Activated T-cell treated with anti-CD3 and anti-CD28 coated beads, Interleukin-2, amount 50 U/mL, for 72 hours (primary cell): ENCODE measurements around the gene SCRN3. TPM values are rescaled to one million over a fixed set of nuclear protein-coding genes. Genes with fewer than 3 reads are reported as not detected.

Experiments used
- ATAC-seq, 2 donors: fragments of 150-1000 bp; cut with Tn5 transposase; replicated peaks in 1 of 2; 2 replicates each; pipeline ENCODE4 v1.10.0; 2021; ENCODE audit warnings: moderate library complexity in 2 of 2, mild to moderate bottlenecking in 1 of 2
- DNase-seq, 2 donors: peaks; one replicate each; pipeline ENCODE4 v3.0.0; 2021 to 2022; ENCODE audit warnings: mixed read lengths in 1 of 2
- H3K27ac Mint-ChIP-seq: one replicate; pipeline ENCODE4 v1.8.0; 2022; ENCODE audit warnings: mild to moderate bottlenecking, moderate library complexity, mixed read lengths
- H3K27me3 Mint-ChIP-seq: one replicate; pipeline ENCODE4 v1.8.0; 2022; ENCODE audit warnings: low read depth, mixed read lengths
- H3K36me3 Mint-ChIP-seq, 2 donors: one replicate each; pipeline ENCODE4 v1.8.0; 2022; ENCODE audit warnings: mixed read lengths in 2 of 2, mild to moderate bottlenecking in 1 of 2; ENCODE audit not compliant: insufficient read depth in 2 of 2
- H3K4me1 Mint-ChIP-seq: one replicate; pipeline ENCODE4 v1.8.0; 2022; ENCODE audit warnings: low read depth, mixed read lengths
- H3K4me3 Mint-ChIP-seq, 2 donors: one replicate each; pipeline ENCODE4 v1.8.0; 2022; ENCODE audit warnings: mild to moderate bottlenecking in 2 of 2, mixed read lengths in 2 of 2, moderate library complexity in 2 of 2
- H3K9me3 Mint-ChIP-seq, 2 donors: one replicate each; pipeline ENCODE4 v1.8.0; 2022; ENCODE audit warnings: mixed read lengths in 2 of 2
- total RNA-seq, 2 donors: library from RNA; stranded (reverse); gene quantifications; one replicate each; pipeline ENCODE4 v1.2.3, GENCODE V29; 2022

The SCRN3 gene
- total RNA-seq, 2 donors from 2014 or later: 17.1 to 19.9 TPM

DNA sequence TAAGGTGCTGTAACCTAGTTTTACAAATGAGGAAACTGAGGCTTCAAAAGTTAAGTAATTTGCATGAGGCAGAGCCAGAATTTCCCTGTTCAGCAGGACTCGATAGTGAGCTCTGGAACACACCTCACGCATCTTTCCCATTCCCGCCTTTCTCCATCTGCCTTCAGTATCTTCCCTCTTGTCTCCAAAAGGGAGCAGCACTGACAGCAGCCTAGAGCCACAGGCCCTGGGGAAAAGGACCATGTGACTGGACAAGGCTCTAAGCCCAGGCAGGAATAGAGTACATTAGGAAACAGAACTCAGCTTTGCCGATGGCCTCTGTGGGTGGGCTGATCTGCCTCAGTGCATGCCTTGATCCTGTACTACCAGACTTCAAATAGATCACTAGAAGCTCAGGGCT lies 69.8 kb downstream of the SCRN3 start:
- H3K4me3 Mint-ChIP-seq: no peak overlapping the region
- H3K9me3 Mint-ChIP-seq: no peaks in the 10 kb centered on the region
- peaks cover 0 to 5% of the 10 kb centered on the region in 2 donors for H3K36me3 Mint-ChIP-seq
- DNase-seq: no peak
- no peaks in the 10 kb centered on the region for H3K4me1 Mint-ChIP-seq
- H3K27ac Mint-ChIP-seq: no peak overlapping the region
- H3K27me3 Mint-ChIP-seq: no peaks in the 10 kb centered on the region
- ATAC-seq: no peak

GRCh38 chr2:174473796-174474195 lies 78.3 kb downstream of the SCRN3 start:
- Mint-ChIP-seq H3K9me3 (no peaks in the 10 kb centered on the region), H3K27me3 (no peaks in the 10 kb centered on the region), H3K36me3 (no peaks in the 10 kb centered on the region), H3K4me3 (no peak overlapping the region), H3K4me1 (no peaks in the 10 kb centered on the region), H3K27ac (no peak overlapping the region)
- ATAC-seq (no peak), DNase-seq (no peak)

- no peak overlapping the region for H3K27ac Mint-ChIP-seq
These were observed 82.2 kb downstream of the SCRN3 start for GRCh38 chr2:174477759-174478158.

More at GRCh38 chr2:174477759-174478158, 82.2 kb downstream of the SCRN3 start:
- no peak overlapping the region for H3K4me3 Mint-ChIP-seq
- no peak for DNase-seq
- no peaks in the 10 kb centered on the region for H3K27me3 Mint-ChIP-seq
- H3K4me1 Mint-ChIP-seq: no peaks in the 10 kb centered on the region
- H3K9me3 Mint-ChIP-seq: no peaks in the 10 kb centered on the region
- no peak for ATAC-seq
- H3K36me3 Mint-ChIP-seq: peaks cover 3 to 6% of the 10 kb centered on the region in 2 donors

Other genes with a start within 250 kb of the SCRN3 start
- gene OLA1, start 147.2 kb upstream of the SCRN3 start, total RNA-seq: 100 to 1,000 TPM in 1 of 2 donors, 10 to 100 TPM in 1; 89.2 to 100 TPM
- not detected for gene SP9, start 60.8 kb upstream of the SCRN3 start, total RNA-seq
- 10 to 100 TPM; 12.6 to 13.5 TPM for gene GPR155, start 91.3 kb downstream of the SCRN3 start, total RNA-seq
- 100 to 1,000 TPM; 198 to 237 TPM for gene WIPF1, start 202.1 kb downstream of the SCRN3 start, total RNA-seq